GM13977 (cell line): ENCODE data around the gene MAP1LC3C.

Source experiments
- DNase-seq: peaks from one replicate; pipeline ENCODE4 v3.0.0; 2012; ENCODE audit warnings: low spot score
- in situ Hi-C: fragments of 300-500 bp; cut with MboI; formaldehyde crosslinking; loops from one replicate; pipeline ENCODE4 v1.12.0; 2022; ENCODE audit warnings: low sequenced_read_pairs, low pct_unique_long_range_greater_than_20kb, mixed read lengths, inconsistent platforms; ENCODE audit not compliant: unreplicated experiment
- TF ChIP-seq, protein P1 (sequence below): IDR thresholded peaks from 2 replicates; pipeline ENCODE4 v1.5.1; 2012; ENCODE audit warnings: mild to moderate bottlenecking, control low read depth; ENCODE audit not compliant: insufficient read depth; ENCODE audit errors: extremely low read depth, missing control alignments

Gene MAP1LC3C

DNA sequence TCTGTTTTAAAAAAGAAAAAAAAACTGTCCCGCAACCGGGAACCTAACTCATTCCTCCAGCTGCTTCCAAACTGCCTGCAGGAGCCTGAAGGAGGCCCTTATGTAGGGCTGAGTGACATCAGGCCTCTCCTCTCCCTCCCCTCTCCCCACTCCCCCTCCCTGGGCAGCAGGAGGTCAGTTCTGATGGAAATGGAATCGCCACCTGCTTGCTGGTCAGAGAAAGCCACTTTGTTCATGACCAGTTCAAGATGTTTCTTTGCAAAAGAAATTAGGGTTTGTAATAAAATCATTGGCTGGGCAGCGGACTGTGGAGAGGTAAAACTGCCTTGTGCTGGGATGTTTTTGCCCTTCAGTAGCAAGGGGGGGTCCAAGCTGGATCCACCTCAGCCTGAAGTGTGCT, at the start of gene MAP1LC3C:
Gene MAP1LC3C (minus strand): TSS at position 73 of the 400 bp plus-strand sequence. CDS start 90 bp downstream, outside the sequence.
- no peak for DNase-seq
- in situ Hi-C loops = loop anchor here (25.0 kb wide), 1 partner anchor 462 kb away; the partner anchor contains the start of gene KMO
- TF ChIP-seq, protein P1, sequence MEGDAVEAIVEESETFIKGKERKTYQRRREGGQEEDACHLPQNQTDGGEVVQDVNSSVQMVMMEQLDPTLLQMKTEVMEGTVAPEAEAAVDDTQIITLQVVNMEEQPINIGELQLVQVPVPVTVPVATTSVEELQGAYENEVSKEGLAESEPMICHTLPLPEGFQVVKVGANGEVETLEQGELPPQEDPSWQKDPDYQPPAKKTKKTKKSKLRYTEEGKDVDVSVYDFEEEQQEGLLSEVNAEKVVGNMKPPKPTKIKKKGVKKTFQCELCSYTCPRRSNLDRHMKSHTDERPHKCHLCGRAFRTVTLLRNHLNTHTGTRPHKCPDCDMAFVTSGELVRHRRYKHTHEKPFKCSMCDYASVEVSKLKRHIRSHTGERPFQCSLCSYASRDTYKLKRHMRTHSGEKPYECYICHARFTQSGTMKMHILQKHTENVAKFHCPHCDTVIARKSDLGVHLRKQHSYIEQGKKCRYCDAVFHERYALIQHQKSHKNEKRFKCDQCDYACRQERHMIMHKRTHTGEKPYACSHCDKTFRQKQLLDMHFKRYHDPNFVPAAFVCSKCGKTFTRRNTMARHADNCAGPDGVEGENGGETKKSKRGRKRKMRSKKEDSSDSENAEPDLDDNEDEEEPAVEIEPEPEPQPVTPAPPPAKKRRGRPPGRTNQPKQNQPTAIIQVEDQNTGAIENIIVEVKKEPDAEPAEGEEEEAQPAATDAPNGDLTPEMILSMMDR = no peak

DNA sequence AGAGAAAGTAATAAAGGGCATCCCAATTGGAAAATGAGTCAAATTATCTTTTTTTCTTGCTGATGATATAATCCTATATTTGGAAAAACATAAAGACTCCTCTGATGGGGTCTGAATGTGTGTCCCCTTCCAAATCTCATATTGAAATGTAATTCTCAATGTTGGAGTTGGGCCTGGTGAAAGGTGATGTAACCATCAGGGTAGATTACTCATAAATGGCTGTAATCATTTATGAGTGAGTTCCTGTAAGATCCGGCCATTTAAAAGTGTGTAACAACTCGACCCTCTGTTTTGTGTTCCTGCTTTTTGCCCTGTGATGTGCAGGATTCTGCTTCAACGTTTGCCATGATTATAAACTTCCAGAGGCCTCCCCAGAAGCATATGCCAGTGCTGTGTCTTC, 44.3 kb upstream of the MAP1LC3C start:
- TF ChIP-seq, protein P1 = no peak
- in situ Hi-C loops = no loop called here
- no peak for DNase-seq

DNA sequence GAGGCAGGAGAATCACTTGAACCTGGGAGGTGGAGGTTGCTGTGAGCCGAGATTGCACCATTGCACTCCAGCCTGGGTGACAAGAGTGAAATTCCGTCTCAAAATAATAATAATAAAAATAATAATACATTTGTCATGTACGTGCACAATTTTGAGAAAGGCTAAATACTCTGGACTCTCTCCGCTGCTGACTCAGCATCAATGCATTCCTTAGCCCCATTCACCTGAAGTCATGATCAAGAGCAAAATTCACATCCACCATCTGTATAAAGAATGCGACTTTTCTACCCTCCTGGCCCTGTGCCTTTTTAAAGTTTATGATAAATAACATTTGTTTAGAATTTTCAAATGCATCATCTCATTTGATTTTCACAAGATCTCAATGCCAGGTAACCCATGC, 35.5 kb upstream of the MAP1LC3C start:
- in situ Hi-C loops = no loop called here
- TF ChIP-seq, protein P1 = no peak
- no peak for DNase-seq

DNA sequence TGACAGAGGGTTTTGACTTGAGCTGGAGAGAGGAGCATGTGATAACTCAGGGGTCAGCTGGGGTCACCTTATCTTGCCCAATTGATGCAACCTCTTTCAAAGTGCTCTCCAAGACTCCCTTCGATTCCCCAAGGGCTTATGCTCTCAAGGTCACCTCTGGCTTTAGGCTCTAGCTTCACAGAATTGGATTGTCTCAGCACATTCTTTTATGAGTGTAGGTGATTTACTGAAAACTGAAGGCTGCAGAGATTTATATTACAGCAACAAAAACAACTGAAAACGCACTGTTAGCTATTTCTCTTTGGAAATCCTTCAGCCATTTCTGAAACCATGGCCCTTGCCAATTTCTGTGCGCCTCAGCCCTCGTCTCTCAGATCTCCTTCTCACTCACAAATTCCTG, 34.5 kb upstream of the MAP1LC3C start:
- in situ Hi-C loops = no loop called here
- no peak for DNase-seq
- TF ChIP-seq, protein P1 = no peak

DNA sequence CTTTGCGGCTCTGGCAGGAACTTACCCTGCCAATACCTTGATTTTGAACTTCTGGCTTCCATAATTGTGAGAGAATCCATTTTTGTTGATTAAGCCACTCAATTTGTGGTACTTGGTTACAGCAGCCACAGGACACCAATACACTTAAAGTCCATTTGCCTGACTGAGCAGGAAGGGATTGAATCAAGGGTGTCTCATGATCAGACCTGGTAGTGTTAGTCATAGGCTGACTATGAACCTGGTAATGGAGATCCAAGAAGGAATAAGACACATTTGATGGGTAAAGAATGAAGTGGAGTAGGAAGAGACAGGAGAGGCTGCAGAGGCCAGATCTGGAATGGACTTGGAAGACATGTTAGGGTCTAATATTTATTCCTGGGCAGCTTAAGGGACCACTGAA, 31.2 kb upstream of the MAP1LC3C start:
- TF ChIP-seq, protein P1 = no peak
- in situ Hi-C loops = no loop called here
- no peak for DNase-seq

DNA sequence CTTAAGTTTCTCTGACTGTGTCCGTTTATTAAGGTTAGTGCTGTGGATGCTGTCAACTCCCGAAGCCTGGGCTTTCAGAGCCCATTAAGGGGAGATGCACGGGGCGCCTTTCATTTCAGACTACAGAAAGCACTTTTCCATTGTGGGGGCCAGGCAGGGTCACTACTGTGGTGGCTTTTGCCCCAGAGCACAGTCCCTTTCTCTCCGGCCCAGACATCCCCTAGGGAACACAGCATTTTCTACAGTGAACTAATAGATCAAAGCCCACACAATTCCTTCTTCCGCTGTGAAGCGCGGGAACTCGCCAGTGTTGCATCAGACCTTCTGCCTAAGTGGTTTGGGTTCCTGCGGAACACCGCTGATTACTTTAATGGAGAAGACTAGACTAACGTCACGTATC, 26.8 kb upstream of the MAP1LC3C start:
- DNase-seq = no peak
- TF ChIP-seq, protein P1 = no peak
- in situ Hi-C loops = no loop called here

DNA sequence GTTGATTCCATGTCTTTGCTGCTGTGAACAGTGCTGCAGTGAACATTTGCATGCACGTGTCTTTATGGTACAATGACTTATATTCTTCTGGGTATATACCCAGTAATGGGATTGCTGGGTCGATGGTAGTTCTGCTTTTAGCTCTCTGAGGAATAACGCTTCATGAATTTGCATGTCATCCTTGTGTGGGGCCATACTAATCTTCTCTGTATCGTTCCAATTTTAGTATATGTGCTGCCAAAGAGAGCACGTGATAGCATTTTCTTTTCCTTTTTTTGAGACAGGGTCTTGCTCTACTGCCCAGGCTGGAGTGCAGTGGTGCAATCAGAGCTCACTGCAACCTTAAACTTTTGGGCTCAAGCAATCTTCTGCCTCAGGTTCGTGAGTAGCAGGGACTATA, 24.9 kb upstream of the MAP1LC3C start:
- in situ Hi-C loops = loop anchor here (25.0 kb wide), 1 partner anchor 412 kb away; no protein-coding TSS in a partner anchor
- DNase-seq = no peak
- TF ChIP-seq, protein P1 = no peak
